ENCODE measurements around the gene ADD1.

Gene ADD1

DNA sequence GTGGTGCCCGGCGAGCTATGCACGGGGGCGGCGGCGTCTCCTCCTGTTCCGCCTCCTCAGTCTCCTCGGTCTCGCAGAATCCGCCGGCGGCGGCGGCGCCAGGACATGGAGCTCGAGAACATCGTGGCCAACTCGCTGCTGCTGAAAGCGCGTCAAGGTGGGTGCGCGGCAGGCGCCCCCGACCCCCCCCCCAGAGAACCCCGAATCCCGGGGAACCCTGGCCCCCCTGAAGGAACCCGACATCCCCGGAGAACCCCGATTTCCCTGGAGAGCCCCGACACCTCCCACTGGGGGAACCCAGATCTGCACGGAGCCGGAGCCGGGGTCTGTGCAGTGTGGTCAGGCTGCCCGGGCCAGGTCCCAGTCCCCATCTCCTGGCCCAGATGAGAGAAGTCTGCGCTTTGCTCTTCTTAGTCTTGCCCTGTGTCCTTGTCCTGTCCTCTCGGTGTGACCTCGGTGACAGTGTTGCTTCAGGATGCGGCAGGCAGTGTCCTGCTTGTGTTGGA lies 120.4 kb downstream of the ADD1 start:
- DNase-seq (ENCODE audit: low read depth), result no peak

DNA sequence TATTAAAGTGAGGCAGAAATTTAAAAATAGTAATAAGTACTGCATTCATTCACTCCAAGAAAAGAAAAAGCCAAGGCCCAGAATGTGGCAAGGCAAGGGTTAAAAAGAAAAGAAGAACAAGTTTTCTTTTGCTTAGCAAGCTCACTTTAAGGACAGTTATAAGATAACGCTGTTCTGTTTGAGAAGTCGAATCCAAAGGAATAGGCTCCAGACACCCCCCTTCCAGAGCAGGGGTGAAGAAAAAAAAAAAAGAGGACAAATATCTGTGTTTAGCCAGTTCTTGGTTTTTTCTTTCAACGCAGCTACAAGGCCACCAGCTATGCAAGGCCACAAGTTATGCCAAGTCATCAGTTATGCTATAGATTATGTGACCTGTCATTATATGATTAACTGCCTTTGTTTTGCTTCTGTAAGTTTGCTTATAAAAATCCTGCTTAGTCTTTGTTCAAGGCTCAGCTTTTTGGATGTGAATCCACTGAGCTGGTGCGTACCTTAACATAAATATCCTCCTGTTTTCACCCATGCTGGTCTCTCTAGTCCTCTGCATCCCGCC lies 121.1 kb downstream of the ADD1 start:
- DNase-seq (ENCODE audit: low read depth), result no peak

DNA sequence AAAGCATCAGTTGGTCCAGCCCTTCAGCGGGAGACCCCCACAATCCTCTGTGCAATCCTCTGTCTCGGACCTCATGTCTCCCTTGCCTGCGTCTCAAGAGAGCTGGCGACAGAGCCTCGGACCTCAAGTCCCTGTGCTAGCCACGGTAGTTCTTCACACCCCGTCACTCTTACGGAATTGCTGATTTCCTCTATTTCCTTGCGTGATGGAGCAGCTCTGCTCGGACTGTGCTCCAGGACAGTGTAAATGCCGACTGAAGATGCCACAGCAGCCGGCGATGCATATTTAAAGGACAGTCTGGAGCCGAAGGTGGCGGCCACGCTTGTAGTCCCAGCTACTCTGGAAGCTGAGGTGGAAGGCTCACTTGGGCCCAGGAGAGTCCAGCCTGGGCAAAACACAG lies 121.6 kb downstream of the ADD1 start:
- no peak for DNase-seq (ENCODE audit: low read depth)

DNA sequence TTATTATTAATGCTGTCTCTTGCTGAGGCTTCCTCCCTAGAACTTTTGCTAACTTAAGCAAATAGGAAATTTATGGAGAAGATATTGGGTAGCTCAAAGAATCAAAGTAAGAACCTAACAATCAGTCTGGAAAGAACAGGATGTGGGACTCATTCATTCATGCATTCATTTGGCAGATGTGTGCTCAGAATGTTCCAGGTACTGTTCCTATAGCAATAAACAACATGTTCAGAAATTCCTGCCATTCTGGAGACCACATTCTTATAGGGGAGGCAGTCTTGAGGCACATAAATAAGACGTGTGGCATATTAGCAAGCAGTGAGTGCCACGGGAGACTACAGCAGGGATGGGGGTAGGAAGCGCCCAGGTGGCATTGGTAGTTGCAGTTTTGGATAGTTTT lies 124.7 kb downstream of the ADD1 start:
- DNase-seq (ENCODE audit: low read depth), result no peak

DNA sequence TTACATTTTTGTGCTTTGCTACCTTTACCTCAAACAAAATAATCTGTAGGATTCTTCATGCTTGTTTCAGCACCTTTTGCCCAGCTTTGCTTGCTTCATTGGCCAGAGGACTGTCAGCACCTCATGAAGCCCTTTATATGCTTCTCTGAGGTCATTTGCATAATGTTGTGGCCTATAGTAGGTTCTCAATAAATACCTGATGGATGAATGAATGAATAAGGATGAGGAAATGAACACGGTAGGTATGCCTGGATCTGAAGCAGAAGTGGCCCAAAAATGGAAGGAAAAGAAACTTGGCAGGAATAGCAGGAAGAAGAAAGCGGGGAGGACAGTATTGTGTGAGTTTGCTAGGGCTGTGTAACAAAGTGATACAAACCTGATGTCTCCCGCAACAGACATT lies 127.6 kb downstream of the ADD1 start:
- no peak for DNase-seq (ENCODE audit: low read depth)

DNA sequence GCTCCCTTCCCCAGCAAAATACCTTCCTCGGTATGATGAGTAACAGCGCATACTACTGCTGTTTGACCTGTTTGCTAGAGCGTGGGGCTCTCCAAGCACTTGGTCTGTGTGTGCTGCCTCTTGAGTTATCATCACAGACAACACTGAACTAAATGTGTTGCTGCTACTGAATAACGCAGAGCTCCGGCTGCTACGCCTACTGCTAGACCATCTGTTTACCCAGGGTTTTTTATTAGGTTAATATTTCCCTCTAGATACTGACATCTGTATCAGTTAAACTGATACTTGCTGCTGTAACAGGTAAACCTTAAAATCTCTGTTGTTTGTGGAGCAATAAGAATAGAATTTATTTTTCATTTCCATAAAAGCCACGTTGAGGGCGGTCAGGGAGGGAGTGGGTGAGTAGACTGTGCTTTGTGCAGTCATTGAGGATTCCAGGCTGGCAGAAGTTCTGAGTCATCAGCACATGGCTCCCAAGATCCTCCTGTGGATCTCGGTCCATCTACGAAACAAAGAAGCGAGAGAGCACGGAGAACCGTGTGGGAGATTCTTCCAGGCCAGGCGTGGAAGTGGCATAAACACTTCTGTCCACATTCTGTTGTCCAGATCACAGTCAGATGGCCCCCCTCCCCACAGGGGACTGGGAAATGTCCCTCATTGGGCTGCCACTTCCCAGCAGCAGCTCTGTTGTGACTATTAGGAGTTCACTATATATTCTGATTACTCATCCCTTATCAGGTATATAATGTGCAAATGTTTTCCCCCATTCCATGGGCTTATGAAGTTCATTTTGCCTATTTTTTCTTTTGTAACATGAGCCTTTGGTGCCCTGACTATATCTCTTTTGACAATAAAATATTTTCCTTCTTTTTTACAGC lies 133.8 kb downstream of the ADD1 start:
- DNase-seq (ENCODE audit: low read depth), result no peak

All from GM04503 (cell line).